ENCODE measurements around the gene SLC52A3. TPM values are rescaled to one million over a fixed set of nuclear protein-coding genes. Genes with fewer than 3 reads are reported as not detected.

The SLC52A3 gene
- total RNA-seq, 2 donors from 2014 or later: 15.6 to 19.7 TPM

- Histone ChIP-seq H3K36me3 (no peaks in the 10 kb centered on the region), H3K9ac (ENCODE audit: low read depth in 2 of 2, low read length in 2 of 2) (no peak overlapping the region), H3K27ac (no peak overlapping the region), H3K27me3 (no peaks in the 10 kb centered on the region), H3K9me3 (no peaks in the 10 kb centered on the region), H3K4me3 (no peak overlapping the region), H3K4me1 (no peaks in the 10 kb centered on the region)
- intact Hi-C loops (cut with DNase I): no loop called here
- no peak for DNase-seq
- TF ChIP-seq CTCF (IDR thresholded peaks at IDR 0.05): no peak
Observed at GRCh38 chr20:764255-764654, 4.0 kb downstream of the SLC52A3 start.

GRCh38 chr20:761418-762381 is 6.6 kb downstream of the SLC52A3 start:
- Histone ChIP-seq H3K36me3 (no peaks in the 10 kb centered on the region), H3K9ac (ENCODE audit: low read depth in 2 of 2, low read length in 2 of 2) (no peak overlapping the region), H3K4me1 (no peaks in the 10 kb centered on the region), H3K27me3 (no peaks in the 10 kb centered on the region), H3K4me3 (no peak overlapping the region), H3K9me3 (no peaks in the 10 kb centered on the region), H3K27ac (no peak overlapping the region)
- TF ChIP-seq CTCF (IDR thresholded peaks at IDR 0.05): no peak
- no peak for DNase-seq
- intact Hi-C loops (cut with DNase I): no loop called here

- no peak overlapping the region for H3K9ac ChIP-seq (ENCODE audit: low read depth in 2 of 2, low read length in 2 of 2)
- DNase-seq: no peak
- no peaks in the 10 kb centered on the region for H3K9me3 ChIP-seq
- no peak overlapping the region for H3K4me3 ChIP-seq
- no peaks in the 10 kb centered on the region for H3K36me3 ChIP-seq
- intact Hi-C loops (cut with DNase I): no loop called here
- no peak overlapping the region for H3K27ac ChIP-seq
- TF ChIP-seq CTCF (IDR thresholded peaks at IDR 0.05): peak; percentile 34
- H3K27me3 ChIP-seq: no peaks in the 10 kb centered on the region
- H3K4me1 ChIP-seq: no peaks in the 10 kb centered on the region
Observed at GRCh38 chr20:760751-761417, 7.4 kb downstream of the SLC52A3 start.

GRCh38 chr20:757506-757905 is 10.8 kb downstream of the SLC52A3 start:
- no peaks in the 10 kb centered on the region for H3K36me3 ChIP-seq

GRCh38 chr20:755941-756340 is 12.4 kb downstream of the SLC52A3 start:
- Histone ChIP-seq H3K4me3 (no peak overlapping the region), H3K9ac (ENCODE audit: low read depth in 2 of 2, low read length in 2 of 2) (no peak overlapping the region), H3K36me3 (no peaks in the 10 kb centered on the region), H3K27me3 (no peaks in the 10 kb centered on the region), H3K27ac (no peak overlapping the region), H3K4me1 (no peaks in the 10 kb centered on the region), H3K9me3 (no peaks in the 10 kb centered on the region)
- intact Hi-C loops (cut with DNase I): no loop called here
- no peak for TF ChIP-seq CTCF (IDR thresholded peaks at IDR 0.05)
- no peak for DNase-seq

More at GRCh38 chr20:757506-757905, 10.8 kb downstream of the SLC52A3 start:
- DNase-seq: no peak
- no peaks in the 10 kb centered on the region for H3K4me1 ChIP-seq
- H3K27ac ChIP-seq: no peak overlapping the region
- H3K9me3 ChIP-seq: no peaks in the 10 kb centered on the region
- no peak overlapping the region for H3K4me3 ChIP-seq
- TF ChIP-seq CTCF (IDR thresholded peaks at IDR 0.05): no peak
- no peak overlapping the region for H3K9ac ChIP-seq (ENCODE audit: low read depth in 2 of 2, low read length in 2 of 2)
- no peaks in the 10 kb centered on the region for H3K27me3 ChIP-seq
- intact Hi-C loops (cut with DNase I): no loop called here
